ENCODE results near the gene POLR2E. TPM values are rescaled to one million over a fixed set of nuclear protein-coding genes. Genes with fewer than 3 reads are reported as not detected.

POLR2E gene
- polyA plus RNA-seq, 1 of the 3 experiments (the other 2 are of a cell fraction): 283 TPM

GRCh38 chr19:1074544-1075283, 20.5 kb downstream of the POLR2E start (continued):
- TF ChIP-seq, protein P1, sequence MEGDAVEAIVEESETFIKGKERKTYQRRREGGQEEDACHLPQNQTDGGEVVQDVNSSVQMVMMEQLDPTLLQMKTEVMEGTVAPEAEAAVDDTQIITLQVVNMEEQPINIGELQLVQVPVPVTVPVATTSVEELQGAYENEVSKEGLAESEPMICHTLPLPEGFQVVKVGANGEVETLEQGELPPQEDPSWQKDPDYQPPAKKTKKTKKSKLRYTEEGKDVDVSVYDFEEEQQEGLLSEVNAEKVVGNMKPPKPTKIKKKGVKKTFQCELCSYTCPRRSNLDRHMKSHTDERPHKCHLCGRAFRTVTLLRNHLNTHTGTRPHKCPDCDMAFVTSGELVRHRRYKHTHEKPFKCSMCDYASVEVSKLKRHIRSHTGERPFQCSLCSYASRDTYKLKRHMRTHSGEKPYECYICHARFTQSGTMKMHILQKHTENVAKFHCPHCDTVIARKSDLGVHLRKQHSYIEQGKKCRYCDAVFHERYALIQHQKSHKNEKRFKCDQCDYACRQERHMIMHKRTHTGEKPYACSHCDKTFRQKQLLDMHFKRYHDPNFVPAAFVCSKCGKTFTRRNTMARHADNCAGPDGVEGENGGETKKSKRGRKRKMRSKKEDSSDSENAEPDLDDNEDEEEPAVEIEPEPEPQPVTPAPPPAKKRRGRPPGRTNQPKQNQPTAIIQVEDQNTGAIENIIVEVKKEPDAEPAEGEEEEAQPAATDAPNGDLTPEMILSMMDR (IDR thresholded peaks at IDR 0.05): no peak
- TF ChIP-seq EZH2phosphoT487 (IDR thresholded peaks at IDR 0.05; ENCODE audit: borderline replicate concordance, low read depth) (no peak), POLR2AphosphoS5 (IDR thresholded peaks at IDR 0.05; ENCODE audit: low read depth, low read length) (peak; percentile 89), MAX (IDR thresholded peaks at IDR 0.05; ENCODE audit: low read depth) (0 out of 2 replicates have a peak, but pooled peaks have one; percentile 26), NRF1 (IDR thresholded peaks at IDR 0.05; ENCODE audit: low read depth, low read length) (peak; percentile 85), CHD2 (IDR thresholded peaks at IDR 0.05; ENCODE audit: low read length, partially characterized antibody) (no peak), NFIC (IDR thresholded peaks at IDR 0.05; ENCODE audit: borderline replicate concordance) (peak; percentile 74; the same call in 1 of the 2 replicates), MXI1 (IDR thresholded peaks at IDR 0.05; ENCODE audit: low read depth, low read length) (no peak), EP300 (IDR thresholded peaks at IDR 0.05; ENCODE audit: borderline replicate concordance in 1 of 2, low read depth in 1 of 2, low read length in 1 of 2) (no peak)

- Histone ChIP-seq H2AFZ (ENCODE audit: low read depth) (no peak overlapping the region), H3K4me2 (peak overlapping the region; percentile 89; the same call in 1 of the 2 replicates), H3K9me2 (no peaks in the 10 kb centered on the region), H3K36me3 (replicated peaks in 1 of 2; ENCODE audit: control insufficient read depth in 1 of 2, insufficient read depth in 2 of 2, low read length in 1 of 2) (no peaks in the 10 kb centered on the region), H3K79me2 (ENCODE audit: insufficient read depth) (no peaks in the 10 kb centered on the region), H3K4me3 (ENCODE audit: low read depth in 2 of 2, low read length in 1 of 2) (peak overlapping the region in 1 of 2 experiments; percentile 38; a peak in 2 of 4 replicates), H3K27me3 (ENCODE audit: insufficient read depth) (peaks cover 20% of the 10 kb centered on the region), H4K20me1 (ENCODE audit: insufficient read depth) (no peaks in the 10 kb centered on the region), H3K9ac (no peak overlapping the region), H3K27ac (ENCODE audit: low read depth in 2 of 2, low read length in 1 of 2) (peak overlapping the region in 1 of 2 experiments; percentile 31; a peak in 1 of 4 replicates), H3K9me3 (no peaks in the 10 kb centered on the region), H3K4me1 (ENCODE audit: control insufficient read depth in 1 of 2, insufficient read depth in 2 of 2, low read depth in 1 of 2, low read length in 1 of 2) (peaks cover 0 to 5% of the 10 kb centered on the region in 2 experiments; a peak in 1 of 4 replicates), H3F3A (replicated peaks; ENCODE audit: insufficient read depth) (peaks cover 18% of the 10 kb centered on the region)
- ChIA-PET CTCF (interaction anchor here (0.6 to 2.2 kb wide), 2 partner anchors 9 to 170 kb away, joined by 3 to 8 read pairs; no protein-coding TSS in a partner anchor), POLR2A (interaction anchor here (0.6 to 1.0 kb wide), 3 partner anchors 15 to 195 kb away, joined by 3 to 4 read pairs (median 3); partner anchors contain the start of gene CIRBP)
- 83% methylated on average over 20 of the region's 28 CpGs for WGBS (ENCODE audit: low lambda C conversion rate)
- no peak for DNase-seq
- no peak for TF ChIP-seq ELF1 (IDR thresholded peaks at IDR 0.05)
- no peak for TF ChIP-seq USF2 (IDR thresholded peaks at IDR 0.05; ENCODE audit: borderline replicate concordance, low read depth, low read length)
- TF ChIP-seq EZH2phosphoT487 (IDR thresholded peaks at IDR 0.05; ENCODE audit: borderline replicate concordance, low read depth): no peak
- TF ChIP-seq TEAD4 (IDR thresholded peaks at IDR 0.05; ENCODE audit: borderline replicate concordance, insufficient read depth): no peak
- TF ChIP-seq, protein P2, sequence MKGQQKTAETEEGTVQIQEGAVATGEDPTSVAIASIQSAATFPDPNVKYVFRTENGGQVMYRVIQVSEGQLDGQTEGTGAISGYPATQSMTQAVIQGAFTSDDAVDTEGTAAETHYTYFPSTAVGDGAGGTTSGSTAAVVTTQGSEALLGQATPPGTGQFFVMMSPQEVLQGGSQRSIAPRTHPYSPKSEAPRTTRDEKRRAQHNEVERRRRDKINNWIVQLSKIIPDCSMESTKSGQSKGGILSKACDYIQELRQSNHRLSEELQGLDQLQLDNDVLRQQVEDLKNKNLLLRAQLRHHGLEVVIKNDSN (IDR thresholded peaks at IDR 0.05; ENCODE audit: borderline replicate concordance, low read depth): no peak
- no peak for TF ChIP-seq FOSL2 (IDR thresholded peaks at IDR 0.05; ENCODE audit: borderline replicate concordance, low read depth)
- no peak for TF ChIP-seq CHD2 (IDR thresholded peaks at IDR 0.05; ENCODE audit: low read length, partially characterized antibody)
- no peak for TF ChIP-seq TCF12 (IDR thresholded peaks at IDR 0.05)
- TF ChIP-seq, protein P3, sequence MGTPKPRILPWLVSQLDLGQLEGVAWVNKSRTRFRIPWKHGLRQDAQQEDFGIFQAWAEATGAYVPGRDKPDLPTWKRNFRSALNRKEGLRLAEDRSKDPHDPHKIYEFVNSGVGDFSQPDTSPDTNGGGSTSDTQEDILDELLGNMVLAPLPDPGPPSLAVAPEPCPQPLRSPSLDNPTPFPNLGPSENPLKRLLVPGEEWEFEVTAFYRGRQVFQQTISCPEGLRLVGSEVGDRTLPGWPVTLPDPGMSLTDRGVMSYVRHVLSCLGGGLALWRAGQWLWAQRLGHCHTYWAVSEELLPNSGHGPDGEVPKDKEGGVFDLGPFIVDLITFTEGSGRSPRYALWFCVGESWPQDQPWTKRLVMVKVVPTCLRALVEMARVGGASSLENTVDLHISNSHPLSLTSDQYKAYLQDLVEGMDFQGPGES (IDR thresholded peaks at IDR 0.05; ENCODE audit: low read depth, low read length): no peak
- TF ChIP-seq FOXJ3 (CRISPR knock-in tag; IDR thresholded peaks at IDR 0.05): no peak
- TF ChIP-seq, protein P4, sequence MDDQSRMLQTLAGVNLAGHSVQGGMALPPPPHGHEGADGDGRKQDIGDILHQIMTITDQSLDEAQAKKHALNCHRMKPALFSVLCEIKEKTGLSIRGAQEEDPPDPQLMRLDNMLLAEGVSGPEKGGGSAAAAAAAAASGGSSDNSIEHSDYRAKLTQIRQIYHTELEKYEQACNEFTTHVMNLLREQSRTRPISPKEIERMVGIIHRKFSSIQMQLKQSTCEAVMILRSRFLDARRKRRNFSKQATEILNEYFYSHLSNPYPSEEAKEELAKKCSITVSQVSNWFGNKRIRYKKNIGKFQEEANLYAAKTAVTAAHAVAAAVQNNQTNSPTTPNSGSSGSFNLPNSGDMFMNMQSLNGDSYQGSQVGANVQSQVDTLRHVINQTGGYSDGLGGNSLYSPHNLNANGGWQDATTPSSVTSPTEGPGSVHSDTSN (IDR thresholded peaks at IDR 0.05): no peak
- TF ChIP-seq JUND (IDR thresholded peaks at IDR 0.05): no peak
- TF ChIP-seq RXRA (IDR thresholded peaks at IDR 0.05; ENCODE audit: borderline replicate concordance, low read depth): no peak
Measured at GRCh38 chr19:1073956-1074517, 21.1 kb downstream of the POLR2E start.
